ENCODE measurements around the gene CALM3. TPM values are rescaled to one million over a fixed set of nuclear protein-coding genes. Genes with fewer than 3 reads are reported as not detected.
A peak's percentile ranks its signal among the peaks of the same experiment; 100 is the strongest.

The CALM3 gene
- total and polyA plus RNA-seq, 2 of the 13 experiments (the other 11 are each of a cell fraction or from before 2014, with no cell fraction given): 239 to 258 TPM

DNA sequence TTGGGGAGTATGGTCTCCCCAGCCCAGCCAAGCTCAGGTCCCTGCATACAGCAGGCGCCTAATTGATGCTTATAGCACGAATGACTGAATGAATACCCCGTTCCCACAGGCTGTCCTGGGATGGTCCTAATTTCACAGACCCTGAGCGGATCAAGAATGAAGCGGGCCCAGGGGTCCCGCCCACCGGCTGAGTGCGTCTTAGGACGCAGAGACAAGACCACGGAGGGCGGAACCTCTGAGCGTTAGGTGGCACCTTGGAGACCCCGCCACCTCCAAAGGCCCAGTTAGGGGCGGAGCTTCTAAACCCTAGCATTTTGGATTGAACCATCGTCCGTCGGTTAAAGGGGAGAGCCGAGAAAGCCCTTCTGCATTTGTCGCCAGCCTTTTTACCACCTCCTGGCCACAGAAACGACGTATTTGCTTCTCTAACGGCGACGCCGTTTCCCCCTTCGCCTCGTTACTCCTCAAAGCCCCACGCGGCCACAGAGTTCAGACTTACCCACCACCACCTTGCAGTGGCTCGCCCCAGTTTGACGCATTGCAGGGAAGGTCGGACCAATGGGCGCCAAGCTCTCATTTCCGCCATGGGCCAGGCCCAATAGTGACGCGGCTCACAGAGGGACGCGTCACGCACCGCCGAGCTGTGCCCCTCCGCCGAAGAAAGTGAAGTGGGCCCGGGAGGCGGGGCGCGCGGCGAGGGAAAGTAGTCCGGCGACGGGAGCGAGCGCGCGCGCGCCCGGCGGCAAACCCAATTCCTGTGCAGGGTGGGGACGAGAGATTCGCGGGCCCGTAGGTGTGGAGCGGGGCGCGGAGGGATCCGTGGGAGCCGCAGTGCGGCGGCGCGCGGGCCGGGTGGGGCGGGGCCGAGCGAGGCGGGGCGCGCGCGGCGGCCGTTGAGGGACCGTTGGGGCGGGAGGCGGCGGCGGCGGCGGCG, 479 bp upstream of the CALM3 start (continued):
- peak; percentile 40; the same call in 1 of the 2 replicates for TF ChIP-seq FOXA3 (CRISPR knock-in tag; IDR thresholded peaks at IDR 0.05)
- TF ChIP-seq HNRNPLL (IDR thresholded peaks at IDR 0.05; ENCODE audit: low read depth, low read length, poor library complexity, severe bottlenecking): peak; percentile 65
- TF ChIP-seq KLF16 (CRISPR knock-in tag; IDR thresholded peaks at IDR 0.05): peak in 1 of 2 experiments; percentile 92; a peak in 2 of 4 replicates
- TF ChIP-seq, protein P1, sequence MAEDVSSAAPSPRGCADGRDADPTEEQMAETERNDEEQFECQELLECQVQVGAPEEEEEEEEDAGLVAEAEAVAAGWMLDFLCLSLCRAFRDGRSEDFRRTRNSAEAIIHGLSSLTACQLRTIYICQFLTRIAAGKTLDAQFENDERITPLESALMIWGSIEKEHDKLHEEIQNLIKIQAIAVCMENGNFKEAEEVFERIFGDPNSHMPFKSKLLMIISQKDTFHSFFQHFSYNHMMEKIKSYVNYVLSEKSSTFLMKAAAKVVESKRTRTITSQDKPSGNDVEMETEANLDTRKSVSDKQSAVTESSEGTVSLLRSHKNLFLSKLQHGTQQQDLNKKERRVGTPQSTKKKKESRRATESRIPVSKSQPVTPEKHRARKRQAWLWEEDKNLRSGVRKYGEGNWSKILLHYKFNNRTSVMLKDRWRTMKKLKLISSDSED (CRISPR knock-in tag; IDR thresholded peaks at IDR 0.05): no peak
- TF ChIP-seq SIX4 (CRISPR knock-in tag; IDR thresholded peaks at IDR 0.05): peak; percentile 35; the same call in 1 of the 2 replicates
- 0 out of 2 replicates have a peak, but pooled peaks have one; percentile 51 for TF ChIP-seq SIN3B (IDR thresholded peaks at IDR 0.05; ENCODE audit: low read length)
- TF ChIP-seq, protein P2, sequence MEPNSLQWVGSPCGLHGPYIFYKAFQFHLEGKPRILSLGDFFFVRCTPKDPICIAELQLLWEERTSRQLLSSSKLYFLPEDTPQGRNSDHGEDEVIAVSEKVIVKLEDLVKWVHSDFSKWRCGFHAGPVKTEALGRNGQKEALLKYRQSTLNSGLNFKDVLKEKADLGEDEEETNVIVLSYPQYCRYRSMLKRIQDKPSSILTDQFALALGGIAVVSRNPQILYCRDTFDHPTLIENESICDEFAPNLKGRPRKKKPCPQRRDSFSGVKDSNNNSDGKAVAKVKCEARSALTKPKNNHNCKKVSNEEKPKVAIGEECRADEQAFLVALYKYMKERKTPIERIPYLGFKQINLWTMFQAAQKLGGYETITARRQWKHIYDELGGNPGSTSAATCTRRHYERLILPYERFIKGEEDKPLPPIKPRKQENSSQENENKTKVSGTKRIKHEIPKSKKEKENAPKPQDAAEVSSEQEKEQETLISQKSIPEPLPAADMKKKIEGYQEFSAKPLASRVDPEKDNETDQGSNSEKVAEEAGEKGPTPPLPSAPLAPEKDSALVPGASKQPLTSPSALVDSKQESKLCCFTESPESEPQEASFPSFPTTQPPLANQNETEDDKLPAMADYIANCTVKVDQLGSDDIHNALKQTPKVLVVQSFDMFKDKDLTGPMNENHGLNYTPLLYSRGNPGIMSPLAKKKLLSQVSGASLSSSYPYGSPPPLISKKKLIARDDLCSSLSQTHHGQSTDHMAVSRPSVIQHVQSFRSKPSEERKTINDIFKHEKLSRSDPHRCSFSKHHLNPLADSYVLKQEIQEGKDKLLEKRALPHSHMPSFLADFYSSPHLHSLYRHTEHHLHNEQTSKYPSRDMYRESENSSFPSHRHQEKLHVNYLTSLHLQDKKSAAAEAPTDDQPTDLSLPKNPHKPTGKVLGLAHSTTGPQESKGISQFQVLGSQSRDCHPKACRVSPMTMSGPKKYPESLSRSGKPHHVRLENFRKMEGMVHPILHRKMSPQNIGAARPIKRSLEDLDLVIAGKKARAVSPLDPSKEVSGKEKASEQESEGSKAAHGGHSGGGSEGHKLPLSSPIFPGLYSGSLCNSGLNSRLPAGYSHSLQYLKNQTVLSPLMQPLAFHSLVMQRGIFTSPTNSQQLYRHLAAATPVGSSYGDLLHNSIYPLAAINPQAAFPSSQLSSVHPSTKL (CRISPR knock-in tag; IDR thresholded peaks at IDR 0.05): peak; percentile 58
- TF ChIP-seq ATF4 (CRISPR knock-in tag; IDR thresholded peaks at IDR 0.05): peak in 1 of 2 experiments; percentile 44; a peak in 1 of 4 replicates
- TF ChIP-seq THRA (CRISPR knock-in tag; IDR thresholded peaks at IDR 0.05; ENCODE audit: borderline replicate concordance): peak; percentile 58; the same call in 1 of the 2 replicates
- TF ChIP-seq ZNF441 (CRISPR knock-in tag; IDR thresholded peaks at IDR 0.05; ENCODE audit: borderline replicate concordance): peak; percentile 35; the same call in 1 of the 2 replicates
- 0 out of 2 replicates have a peak, but pooled peaks have one; percentile 37 for TF ChIP-seq ZNF143 (CRISPR knock-in tag; IDR thresholded peaks at IDR 0.05)
- no peak for TF ChIP-seq DPF2 (CRISPR knock-in tag; IDR thresholded peaks at IDR 0.05; ENCODE audit: borderline replicate concordance, low read depth)
- TF ChIP-seq ZNF530 (CRISPR knock-in tag; IDR thresholded peaks at IDR 0.05; ENCODE audit: low read depth): no peak
- no peak for TF ChIP-seq ZNF556 (CRISPR knock-in tag; IDR thresholded peaks at IDR 0.05; ENCODE audit: borderline replicate concordance)
- TF ChIP-seq SMYD3 (CRISPR knock-in tag; IDR thresholded peaks at IDR 0.05): no peak
- TF ChIP-seq NONO (IDR thresholded peaks at IDR 0.05): no peak
- TF ChIP-seq NONO (CRISPR knock-in tag; conservative IDR thresholded peaks at IDR 0.05): peak; percentile 98
- TF ChIP-seq ZNF7 (CRISPR knock-in tag; IDR thresholded peaks at IDR 0.05): no peak
- TF ChIP-seq ZNF207 (IDR thresholded peaks at IDR 0.05; ENCODE audit: borderline replicate concordance): no peak
- TF ChIP-seq MYC (CRISPR knock-in tag; IDR thresholded peaks at IDR 0.05; ENCODE audit: borderline replicate concordance): peak; percentile 77; the same call in 1 of the 2 replicates

Data from HepG2 (cell line).